Skin epidermis (tissue), 12 donors: ENCODE data around the gene SMAD9.

ENCODE experiments used
- H3K27ac ChIP-seq, 21 experiments: fragments of 200-600 bp; sonication (generic) in 11 of 21; one replicate each; pipeline ENCODE4 v1.5.0; 2020; ENCODE audit warnings: mild to moderate bottlenecking in 3 of 21, inconsistent platforms in 2 of 21, moderate library complexity in 2 of 21
- H3K4me3 ChIP-seq, 7 experiments: fragments of 200-600 bp; sonication (generic) in 2 of 7; one replicate each; pipeline ENCODE4 v1.5.0; 2020; ENCODE audit warnings: inconsistent platforms in 2 of 7, mild to moderate bottlenecking in 2 of 7, moderate library complexity in 1 of 7

The SMAD9 gene

DNA sequence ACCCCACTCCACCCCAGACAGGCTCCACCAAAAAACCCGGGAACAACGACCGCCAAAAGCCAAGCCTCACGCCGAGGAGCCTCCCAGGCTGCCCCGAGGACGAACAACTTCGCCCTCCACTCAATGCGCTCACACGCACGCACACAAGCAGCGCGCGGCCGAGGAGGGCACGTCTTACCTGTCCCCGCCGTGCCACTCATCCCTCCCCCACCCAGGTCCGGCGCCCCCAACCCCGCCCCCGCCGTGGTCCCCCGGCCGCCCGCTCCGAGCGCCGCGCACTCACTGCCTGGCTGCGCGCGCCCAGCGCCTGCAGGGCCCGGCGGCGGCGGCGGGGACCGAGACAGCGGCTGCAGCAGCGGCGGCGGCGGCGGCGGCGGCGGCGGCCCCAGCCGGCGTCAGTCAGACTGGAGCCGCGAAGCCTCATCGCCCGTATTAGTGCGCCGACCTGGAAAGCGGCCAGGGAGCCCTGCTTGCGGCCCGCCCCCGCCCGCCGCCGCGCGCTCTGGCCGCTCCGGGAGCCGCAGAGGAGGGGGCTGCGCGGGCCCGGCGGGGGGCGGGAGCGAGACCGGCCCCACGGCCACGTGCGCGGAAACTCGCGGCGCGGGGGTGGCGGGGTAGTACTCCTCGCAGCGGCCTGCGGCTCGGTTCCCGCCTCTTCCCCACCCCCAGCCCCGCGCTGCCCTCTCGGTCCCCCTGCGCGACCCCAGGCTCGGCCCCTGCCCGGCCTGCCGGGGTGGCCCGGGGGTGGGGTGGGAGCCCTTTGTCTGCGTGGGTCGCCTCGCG, at the start of gene SMAD9:
Gene SMAD9, minus strand, starts transcription at position 406 of the 783 bp plus-strand sequence. CDS start 40,549 bp downstream, outside the sequence.
- Histone ChIP-seq H3K4me3 (peak within 1 kb of the TSS; percentile 44 to 62 (median 52)), H3K27ac (peak within 1 kb of the TSS in 16 of 21 experiments; percentile 7 to 79 (median 68))

DNA sequence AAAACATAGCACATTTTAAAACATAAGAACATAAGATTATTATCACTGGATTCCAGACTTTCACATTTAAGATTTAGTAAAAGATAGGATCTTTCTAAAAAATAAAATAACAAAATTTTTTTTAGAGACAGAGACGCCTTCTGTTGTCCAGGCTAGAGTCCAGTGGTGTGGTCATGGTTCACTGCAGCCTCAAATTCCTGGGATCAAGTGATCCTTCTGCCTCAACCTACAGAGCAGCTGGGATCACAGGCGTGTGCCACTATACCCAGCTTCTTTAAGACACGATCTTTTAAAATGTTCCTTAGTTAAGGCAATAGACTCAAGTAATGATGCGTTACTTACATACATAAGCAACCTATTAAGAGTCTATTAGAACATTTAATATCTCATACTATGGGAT, 46.4 kb upstream of the SMAD9 start:
- Histone ChIP-seq H3K4me3 (no peak overlapping the region), H3K27ac (no peak overlapping the region)

DNA sequence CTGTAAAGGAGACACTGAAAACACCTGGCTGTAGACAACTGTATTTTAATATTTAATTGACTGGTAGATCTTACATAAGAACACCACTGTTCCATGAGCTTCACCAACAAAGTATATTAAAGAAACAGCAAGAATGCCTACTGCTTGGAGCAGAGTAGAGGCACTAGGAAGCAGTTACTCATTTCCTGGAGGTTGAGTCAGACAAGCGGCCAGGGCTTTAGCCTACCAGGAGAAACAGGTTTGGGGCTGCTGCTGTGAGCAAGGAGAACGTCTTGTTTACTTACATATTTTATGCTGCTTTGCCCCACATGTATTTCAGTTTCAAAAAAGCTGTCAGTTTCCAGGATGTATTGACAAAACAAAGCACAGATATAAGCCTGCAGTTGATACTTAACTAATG, 45.7 kb upstream of the SMAD9 start:
- Histone ChIP-seq H3K4me3 (no peak overlapping the region), H3K27ac (peak overlapping the region in 2 of 21 experiments; percentile 15 to 26)

DNA sequence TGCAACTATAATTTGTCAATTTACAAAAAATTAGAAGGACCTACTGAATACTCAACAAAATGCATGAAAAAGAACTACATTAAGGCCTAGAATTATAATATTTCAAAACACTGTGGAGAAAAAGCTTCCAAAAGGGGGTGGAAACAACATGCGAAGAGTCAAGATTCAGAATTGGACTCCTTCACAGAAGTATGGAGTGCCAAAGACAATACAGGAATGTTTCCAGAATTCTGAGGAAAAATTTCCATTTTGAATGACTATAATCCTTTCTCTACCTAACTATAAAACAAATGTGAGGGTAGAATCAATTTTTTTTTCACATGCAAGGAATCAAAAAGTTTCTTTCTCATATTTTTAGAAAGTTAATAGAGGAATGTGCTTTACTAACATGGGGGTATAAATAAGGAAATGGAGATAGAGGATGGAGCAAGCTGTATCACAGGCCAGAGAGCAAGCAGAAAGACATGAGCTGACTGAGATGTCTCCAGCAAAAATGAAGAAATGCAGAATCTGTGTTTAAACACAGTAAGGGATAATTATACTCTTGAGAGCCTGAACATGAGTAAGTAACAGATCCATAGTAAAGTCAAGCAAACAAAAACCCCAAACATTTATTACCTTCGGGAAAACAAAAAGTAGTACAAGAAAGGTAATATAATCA, 39.5 kb upstream of the SMAD9 start:
- Histone ChIP-seq H3K27ac (no peak overlapping the region), H3K4me3 (no peak overlapping the region)

DNA sequence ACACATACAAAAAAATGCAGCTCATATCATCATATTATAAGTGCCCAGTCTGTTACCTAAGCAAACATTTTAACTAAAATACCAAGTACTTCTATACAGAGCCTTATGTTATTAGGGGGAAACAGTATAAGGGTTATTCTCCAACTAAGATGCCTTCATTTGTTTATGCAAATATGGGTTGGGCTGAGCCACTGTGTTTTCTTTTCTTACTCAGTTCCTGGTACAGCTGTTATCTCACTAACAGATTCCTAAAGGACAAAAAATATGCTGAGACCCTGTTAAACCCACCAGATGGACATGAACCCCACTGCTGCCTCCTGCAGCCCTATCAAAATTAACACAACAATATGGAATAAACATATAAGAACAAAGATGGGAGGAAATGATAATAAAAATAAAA, 34.5 kb upstream of the SMAD9 start:
- Histone ChIP-seq H3K27ac (no peak overlapping the region), H3K4me3 (no peak overlapping the region)

DNA sequence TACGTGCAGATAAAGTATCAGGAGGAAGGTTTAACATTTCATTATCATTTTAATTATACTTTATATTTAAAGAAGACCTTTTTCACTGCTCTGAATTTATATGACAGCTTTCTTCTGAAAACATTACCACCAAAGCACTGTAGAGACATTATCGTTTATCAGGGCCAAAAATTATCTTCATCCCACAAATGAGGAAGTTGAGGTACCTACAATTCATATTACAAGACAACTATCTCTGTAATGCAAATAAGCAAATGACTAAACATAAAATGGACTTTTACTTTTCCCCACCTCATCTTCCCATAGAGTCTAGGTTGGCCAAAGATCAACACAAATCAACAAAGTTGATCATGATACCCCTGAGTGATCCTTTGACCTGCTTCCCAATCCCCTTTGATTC, 30.9 kb upstream of the SMAD9 start:
- H3K27ac ChIP-seq, result no peak overlapping the region
- H3K4me3 ChIP-seq, result no peak overlapping the region

DNA sequence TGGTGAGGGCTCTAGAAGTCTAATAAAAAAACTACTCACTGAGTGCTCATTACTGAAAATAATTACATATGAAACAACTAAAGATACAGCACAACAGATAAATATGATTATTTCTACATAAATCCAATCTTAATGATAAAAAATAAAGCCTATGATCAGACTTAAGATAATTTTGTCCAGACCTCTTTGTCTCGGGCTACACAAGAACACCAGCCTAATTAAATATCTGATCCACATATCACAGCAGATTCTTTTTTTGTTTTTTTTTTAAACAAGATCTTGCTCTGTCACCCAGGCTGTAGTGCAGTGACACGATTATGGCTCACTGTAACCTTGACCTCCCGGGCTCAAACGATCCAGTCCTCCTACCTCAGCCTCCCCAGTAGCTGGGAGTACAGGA, 30.3 kb upstream of the SMAD9 start:
- no peak overlapping the region for H3K4me3 ChIP-seq

DNA sequence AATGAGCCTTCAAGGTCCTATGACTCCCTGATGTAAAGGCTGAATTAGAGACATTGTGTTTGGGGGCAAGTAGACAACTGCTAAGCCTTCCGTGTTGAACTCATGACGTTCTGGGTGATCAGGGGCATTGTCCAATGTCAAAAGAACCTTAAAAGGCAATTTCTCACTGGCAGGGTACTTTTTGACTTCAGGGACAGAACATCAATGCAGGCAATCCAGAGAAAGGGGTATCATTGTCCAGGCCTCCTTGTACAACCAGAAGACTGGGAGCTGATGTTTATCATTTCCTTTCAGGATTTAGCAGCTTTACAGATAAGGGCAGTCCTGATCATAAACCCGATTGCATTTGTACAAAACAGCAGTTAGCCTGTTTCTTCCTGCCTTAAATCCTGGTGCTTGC, 25.0 kb upstream of the SMAD9 start:
- Histone ChIP-seq H3K27ac (no peak overlapping the region), H3K4me3 (no peak overlapping the region)

More for the DNA sequence above, 30.3 kb upstream of the SMAD9 start:
- no peak overlapping the region for H3K27ac ChIP-seq

DNA sequence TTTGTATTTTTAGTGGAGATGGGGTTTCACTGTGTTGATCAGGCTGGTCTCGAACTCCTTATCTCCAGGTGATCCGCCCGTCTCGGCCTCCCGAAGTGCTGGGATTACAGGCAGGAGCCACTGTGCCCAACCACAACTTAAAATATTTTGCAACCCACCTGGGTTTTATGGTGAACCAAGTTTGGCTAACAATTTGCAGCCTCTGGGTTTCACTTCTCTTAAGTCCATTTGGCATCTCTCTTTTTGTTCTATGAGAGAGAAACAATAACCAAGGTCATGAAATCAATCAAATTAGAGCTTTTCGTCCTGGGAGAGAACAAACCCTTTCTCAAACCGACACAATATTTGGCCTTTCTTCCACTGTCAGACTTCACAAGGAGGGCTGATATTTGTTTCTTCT, 5.6 kb upstream of the SMAD9 start:
- no peak overlapping the region for H3K27ac ChIP-seq
- no peak overlapping the region for H3K4me3 ChIP-seq

DNA sequence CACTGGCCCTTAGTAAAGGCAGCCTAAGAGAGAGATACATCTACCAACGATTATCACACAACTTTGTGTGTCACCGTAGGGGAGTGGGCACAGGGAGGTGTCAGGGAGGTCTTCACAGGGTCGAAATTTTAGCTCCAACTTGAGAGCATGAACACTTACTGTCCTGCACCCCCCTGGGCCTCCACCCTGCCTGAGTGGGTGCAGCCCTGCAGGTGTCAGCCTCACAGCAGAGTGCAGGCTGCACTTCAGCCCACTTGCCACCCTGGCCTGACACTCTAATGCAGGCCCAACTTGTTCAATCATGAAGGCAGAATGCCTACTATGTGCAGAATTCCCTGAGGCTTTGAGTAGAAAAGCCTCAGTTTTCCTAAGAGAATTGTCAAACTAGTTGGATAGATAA, 4.0 kb upstream of the SMAD9 start:
- H3K27ac ChIP-seq, result no peak overlapping the region
- H3K4me3 ChIP-seq, result no peak overlapping the region

DNA sequence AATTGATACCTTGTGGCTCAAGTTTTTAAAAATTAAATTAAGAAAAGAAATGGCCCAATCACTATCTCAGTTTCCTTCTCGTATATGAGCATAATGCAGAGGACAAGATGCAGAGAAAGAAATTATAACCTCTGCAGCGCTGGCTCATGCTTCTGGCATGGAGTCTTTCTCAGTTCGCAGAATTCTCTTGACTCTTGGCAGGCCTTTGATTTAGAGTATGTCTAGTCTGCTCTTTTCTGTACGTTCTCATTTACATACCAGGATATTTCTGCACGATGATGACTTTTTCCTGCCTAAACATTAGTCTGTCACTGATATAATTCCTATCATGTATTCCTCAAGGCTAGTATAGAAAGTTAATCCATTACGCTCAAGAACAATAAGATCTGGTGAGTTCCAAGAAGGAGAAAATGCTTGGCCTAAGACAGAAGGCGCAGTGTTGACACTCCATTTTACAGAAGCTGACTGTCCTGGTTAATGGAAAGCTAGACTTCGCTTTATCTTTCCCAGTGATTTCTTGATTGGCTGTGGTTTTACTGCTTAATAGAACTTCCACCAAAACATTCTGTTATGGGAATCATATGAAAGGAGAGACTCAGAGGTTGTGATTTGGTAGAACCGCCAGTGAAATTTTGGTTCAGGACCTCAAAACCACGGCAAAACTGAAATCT, 1.7 kb upstream of the SMAD9 start:
- Histone ChIP-seq H3K27ac (no peak overlapping the region), H3K4me3 (no peak overlapping the region)

DNA sequence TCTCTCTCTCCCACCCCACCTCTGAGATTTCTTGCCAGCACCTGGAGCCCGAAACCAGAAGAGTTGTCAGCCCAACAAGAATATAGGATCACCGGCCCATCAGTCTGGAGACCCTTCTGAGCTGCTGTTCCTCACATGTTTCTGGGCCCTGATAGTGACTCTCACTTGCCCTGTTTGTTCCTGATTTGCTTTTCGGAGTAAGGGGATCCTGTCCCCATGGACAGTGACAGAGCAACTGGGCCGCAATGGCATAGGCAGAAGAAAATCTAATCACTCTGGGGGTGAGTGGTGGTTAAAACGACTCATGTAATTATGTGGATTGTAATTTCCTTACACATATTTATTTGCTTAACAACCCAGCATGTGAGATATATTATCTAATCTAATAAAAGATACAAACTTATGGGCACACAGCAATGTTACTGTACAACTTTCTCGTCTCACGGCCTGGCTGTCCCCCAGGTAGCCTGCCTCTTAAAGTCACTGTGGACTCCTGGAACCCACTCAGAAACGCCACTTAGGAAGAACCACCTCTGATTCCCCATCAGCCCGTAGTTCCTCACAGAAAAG, 663 bp upstream of the SMAD9 start:
- Histone ChIP-seq H3K4me3 (peak overlapping the region; percentile 24 to 62 (median 50)), H3K27ac (peak overlapping the region in 7 of 21 experiments; percentile 61 to 79 (median 71))

DNA sequence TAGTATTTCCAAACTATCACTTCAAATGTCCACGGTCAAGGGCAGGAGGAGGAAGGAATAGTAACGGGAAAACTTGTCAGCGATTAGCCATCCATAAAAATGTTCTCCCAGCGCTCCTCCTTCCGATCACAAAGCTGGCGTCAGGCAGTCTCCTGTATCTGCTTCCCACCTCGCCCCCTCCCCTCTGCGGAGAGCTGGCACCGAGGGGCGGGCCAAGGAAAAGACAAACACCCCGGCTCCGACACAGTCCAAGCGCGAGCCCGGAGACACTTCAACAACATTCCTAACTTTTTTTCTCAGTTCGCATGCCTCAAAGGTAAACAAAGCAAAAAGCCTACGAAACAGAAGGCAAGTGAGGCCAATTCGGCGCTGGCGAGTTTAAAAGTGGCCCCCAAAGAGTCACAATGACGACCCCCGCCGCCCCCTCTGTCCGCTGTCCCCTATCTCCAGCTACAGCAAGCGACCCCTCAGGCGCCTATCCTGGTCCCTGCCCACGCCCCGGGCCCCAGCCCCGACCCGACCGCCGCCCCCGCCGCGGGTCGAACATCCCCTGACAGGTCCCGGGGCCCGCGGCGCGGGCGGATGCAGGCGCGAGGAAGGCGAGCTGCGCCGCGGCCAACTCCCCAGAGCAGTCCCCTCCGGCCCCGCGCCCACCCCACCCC, 736 bp downstream of the SMAD9 start:
- peak overlapping the region; percentile 44 to 62 (median 52) for H3K4me3 ChIP-seq

DNA sequence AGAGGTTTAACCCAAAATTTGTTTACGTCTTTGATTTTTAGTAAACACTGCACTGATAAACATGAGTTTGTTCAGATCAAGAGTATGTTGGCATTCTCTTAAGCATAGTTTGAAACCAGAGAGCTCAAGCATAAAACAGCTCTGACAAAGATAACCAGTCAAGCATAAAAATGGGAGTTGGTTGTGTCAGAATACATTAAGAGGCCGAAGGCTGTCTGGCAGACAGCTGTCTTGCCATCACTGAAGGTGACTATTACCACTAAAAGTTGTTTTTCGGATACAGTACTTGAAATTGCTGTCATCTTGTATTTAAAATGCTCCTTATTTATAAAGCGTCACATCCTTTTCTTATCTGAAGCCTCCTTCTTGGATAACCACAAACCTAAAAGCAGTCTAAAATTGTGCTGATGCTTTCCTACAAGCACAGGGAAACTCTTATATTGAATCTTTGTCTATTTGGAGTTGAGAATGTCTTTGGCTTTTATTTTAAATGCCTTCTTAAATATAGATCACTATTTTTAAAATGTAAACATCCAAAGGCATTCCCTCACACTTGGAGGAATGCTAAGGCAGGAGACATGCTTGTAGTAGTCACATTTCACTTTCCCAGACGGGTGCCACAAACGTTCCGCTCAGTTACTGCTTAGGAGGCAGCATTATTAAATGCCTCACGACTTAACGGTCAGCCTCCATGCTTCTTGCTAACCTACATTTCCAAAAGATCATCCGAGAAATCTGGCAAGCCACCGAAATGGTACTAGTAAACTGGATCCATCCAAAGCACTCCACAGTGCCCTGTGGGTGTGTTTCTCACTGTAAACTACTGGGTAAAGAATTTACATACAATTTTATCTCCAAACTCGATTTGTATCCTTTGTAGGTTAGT, 1.5 kb downstream of the SMAD9 start:
- peak overlapping the region in 6 of 21 experiments; percentile 32 to 74 (median 68) for H3K27ac ChIP-seq
- peak overlapping the region in 5 of 7 experiments; percentile 50 to 62 (median 54) for H3K4me3 ChIP-seq

More for the DNA sequence above, 736 bp downstream of the SMAD9 start:
- H3K27ac ChIP-seq, result peak overlapping the region in 16 of 21 experiments; percentile 7 to 78 (median 66)

DNA sequence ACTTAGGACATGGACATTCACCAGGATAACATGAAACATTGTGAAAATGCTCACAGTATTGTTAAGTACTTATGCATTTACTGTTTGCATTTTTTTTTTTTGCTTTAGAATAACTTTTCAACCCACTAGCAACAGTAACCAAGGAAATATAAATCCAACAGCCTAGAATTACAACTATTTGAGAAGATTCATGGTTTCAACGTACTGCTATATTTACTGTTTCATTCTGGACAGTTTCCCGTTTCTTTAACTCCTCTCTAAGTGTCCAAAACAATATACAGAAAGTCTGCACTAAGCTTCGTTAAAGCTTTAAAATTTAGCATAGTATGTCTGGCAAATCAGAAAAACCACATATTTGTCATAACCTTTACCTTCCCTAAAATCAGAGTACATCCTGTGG, 2.7 kb downstream of the SMAD9 start:
- no peak overlapping the region for H3K27ac ChIP-seq
- no peak overlapping the region for H3K4me3 ChIP-seq

DNA sequence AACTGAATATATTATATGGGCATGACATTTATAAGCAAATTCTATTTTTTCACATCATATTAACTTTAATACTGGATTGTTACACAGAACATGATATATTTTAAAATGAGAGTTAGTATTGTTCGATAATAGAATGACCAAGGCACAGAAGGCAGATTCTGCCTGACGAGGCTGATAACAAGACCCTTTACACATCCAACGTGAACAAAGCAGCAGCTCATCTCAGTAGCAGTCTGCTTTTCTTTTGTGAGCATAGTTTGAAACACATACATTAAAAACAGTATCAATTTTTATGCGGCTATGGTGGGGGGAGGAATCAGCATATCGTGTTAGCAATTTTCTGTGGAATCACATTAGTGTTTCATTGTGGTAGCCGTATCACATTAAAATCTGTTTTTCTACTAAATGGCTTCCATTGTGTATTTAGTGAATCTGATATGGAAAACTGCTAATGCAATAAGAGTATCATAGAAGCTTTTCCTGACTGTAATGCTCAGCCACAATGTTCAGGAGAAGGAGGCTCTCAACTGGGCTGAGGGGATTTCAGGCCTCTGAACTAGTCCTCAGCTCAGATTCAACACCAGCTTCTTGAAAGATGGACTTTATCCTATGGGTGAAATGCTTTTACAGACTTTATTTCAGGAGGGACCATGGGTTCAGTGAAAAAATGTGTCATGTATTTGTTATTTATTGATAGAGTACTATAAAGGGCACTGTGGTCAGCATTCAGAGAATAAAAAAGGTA, 4.0 kb downstream of the SMAD9 start:
- Histone ChIP-seq H3K4me3 (no peak overlapping the region), H3K27ac (no peak overlapping the region)

DNA sequence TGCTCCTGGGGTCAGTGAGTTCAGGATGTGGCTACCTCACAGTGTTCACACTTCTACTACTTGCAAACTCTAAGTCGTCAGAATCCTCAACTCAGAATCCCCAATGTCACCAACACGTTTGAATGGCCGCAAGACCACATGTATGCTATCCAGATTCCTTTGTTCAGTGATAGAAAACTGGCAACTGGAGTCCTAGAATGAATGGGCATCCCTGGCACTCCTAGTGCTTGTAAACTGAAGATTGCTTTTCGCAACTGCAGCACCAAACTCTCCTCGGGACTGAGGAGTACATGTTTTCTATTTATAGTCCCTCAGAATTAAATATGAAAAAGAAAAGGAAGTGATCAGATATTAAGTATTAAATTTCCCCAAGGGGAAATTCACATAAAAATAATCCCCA, 4.9 kb downstream of the SMAD9 start:
- Histone ChIP-seq H3K27ac (no peak overlapping the region), H3K4me3 (no peak overlapping the region)

DNA sequence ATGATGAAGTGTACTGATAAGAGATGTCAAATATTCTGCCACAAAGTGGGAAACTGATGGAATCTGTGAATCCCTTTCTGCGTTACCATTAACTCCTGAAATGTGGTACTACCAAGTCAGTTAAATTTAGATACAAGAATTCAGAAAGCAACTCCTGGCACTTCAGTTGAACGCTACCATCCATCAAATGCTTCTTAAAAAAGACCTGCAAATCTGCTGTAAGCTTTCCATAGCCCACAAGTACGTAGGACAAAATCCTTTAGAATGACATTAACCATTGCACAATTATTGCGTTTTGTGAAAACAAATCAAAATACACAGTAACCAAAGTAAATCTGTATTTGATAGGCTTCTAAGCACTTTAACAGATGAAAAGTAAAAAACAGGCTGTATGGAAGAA, 5.4 kb downstream of the SMAD9 start:
- no peak overlapping the region for H3K4me3 ChIP-seq
- H3K27ac ChIP-seq, result no peak overlapping the region
